ENCODE data around the gene RFC3.

DNA sequence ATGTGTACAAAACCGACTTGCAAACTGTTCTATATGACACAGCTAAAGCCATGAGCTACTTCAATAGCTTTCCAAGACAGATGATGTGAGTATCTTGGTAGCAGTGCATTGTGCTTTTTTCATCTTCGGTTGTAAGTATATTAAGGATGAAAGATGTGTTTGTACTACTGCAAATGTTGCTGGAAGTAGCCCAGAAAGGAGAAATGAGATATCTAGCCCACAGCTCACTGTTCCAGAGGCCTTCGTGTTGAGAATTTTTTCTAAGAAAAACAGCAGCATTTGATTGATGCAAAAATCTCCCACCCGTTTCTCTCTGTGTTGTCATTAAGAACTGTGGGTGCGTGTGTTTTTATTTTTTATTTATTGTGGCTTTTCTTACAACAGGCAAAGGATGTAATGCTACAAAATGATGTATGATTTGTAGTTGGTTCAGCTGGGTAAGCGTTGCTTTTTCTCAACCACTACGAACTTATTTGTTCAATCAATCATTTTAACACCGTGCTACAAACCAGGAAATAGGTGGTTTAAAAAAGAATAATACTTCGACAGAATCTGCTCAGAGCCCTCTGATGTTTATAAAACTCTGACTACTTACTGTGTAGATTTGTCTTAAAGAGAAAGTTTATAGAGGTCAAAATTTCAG is 41.6 kb upstream of the RFC3 start:
- TF ChIP-seq, protein P1, sequence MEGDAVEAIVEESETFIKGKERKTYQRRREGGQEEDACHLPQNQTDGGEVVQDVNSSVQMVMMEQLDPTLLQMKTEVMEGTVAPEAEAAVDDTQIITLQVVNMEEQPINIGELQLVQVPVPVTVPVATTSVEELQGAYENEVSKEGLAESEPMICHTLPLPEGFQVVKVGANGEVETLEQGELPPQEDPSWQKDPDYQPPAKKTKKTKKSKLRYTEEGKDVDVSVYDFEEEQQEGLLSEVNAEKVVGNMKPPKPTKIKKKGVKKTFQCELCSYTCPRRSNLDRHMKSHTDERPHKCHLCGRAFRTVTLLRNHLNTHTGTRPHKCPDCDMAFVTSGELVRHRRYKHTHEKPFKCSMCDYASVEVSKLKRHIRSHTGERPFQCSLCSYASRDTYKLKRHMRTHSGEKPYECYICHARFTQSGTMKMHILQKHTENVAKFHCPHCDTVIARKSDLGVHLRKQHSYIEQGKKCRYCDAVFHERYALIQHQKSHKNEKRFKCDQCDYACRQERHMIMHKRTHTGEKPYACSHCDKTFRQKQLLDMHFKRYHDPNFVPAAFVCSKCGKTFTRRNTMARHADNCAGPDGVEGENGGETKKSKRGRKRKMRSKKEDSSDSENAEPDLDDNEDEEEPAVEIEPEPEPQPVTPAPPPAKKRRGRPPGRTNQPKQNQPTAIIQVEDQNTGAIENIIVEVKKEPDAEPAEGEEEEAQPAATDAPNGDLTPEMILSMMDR (IDR thresholded peaks at IDR 0.05), result no peak
- TF ChIP-seq POLR2A (IDR thresholded peaks at IDR 0.05), result no peak
